Measurements from ENCODE around the gene TBCK.

DNA sequence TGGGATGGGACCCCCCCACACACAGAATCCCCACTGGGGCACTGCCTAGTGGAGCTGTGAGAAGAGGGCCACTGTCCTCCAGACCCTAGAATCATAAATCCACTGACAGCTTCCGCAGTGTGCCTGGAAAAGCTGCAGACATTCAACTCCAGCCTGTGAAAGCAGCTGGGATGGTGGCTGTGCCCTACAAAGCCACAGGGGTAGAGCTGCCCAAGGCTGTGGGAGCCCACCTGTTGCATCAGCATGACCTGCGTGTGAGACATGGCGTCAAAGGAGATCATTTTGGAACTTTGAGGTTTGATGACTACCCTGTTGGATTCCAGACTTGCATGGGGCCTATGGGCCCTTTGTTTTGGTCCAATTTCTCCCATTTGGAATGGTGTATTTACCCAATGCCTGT is 22.7 kb upstream of the TBCK start:
- no peak for TF ChIP-seq POLR2AphosphoS5 (IDR thresholded peaks at IDR 0.05; ENCODE audit: low read depth)
- no peak for TF ChIP-seq CREB1 (CRISPR knock-in tag; IDR thresholded peaks at IDR 0.05; ENCODE audit: low read depth)

Data from GM23338 (cell line).